Measurements from ENCODE around the gene PPM1H. TPM values are rescaled to one million over a fixed set of nuclear protein-coding genes. Genes with fewer than 3 reads are reported as not detected.

The PPM1H gene
- total and polyA plus RNA-seq, 2 donors (not counting 1 experiment from before 2014, with no cell fraction given) = 0.01 TPM; not detected in 1

DNA sequence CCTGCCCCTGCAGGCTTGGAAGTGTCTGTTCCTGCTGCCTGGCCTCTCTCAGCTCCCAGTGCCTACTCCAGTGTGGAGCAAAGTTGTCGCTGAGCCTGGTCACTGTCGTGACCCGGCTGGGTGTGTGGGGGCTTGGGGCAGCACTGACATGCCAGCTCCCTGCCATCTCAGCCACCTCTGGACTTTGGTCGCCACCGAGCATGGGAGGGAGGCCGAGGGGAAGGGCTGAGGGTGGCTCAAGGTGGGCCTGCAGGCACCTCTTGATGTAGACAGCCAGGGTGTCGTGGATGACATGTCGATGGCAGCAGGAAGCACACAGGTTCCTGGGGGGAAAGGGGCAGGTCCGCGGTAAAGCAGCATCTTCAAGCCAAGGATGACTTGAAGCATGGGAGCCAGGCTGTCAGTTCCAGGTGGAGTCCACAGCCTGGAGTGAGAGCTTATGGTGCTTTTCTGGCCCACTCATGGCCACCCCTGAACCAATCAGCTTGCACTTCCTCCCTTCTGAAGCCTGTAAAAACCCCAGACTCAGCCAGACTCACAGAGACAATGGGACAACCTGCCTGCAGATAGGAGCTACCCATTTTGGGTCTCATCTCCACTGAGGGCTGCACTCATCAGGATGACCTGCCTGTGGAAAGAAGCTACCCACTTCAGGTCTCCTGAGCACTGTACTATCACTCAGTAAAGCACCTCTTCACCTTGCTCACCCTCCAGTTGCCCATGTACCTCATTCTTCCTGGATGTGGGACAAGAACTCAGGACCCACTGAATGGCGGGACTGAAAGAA lies 258.2 kb downstream of the PPM1H start:
- Histone ChIP-seq H3K4me1 (ENCODE audit: control insufficient read depth in 2 of 2, insufficient read depth in 2 of 2, low read length in 2 of 2) (no peaks in the 10 kb centered on the region), H3K27me3 (replicated peaks in 1 of 4; ENCODE audit: control extremely low read depth in 1 of 4, control insufficient read depth in 3 of 4, insufficient read depth in 4 of 4, low read length in 3 of 4) (peaks cover 0 to 3% (median 0%) of the 10 kb centered on the region in 4 experiments), H3K27ac (ENCODE audit: low read length in 2 of 2) (no peak overlapping the region), H3K4me3 (ENCODE audit: control extremely low read depth in 1 of 5, extremely low read depth in 1 of 5, insufficient read depth in 1 of 5, low read depth in 2 of 5, low read length in 4 of 5) (no peak overlapping the region), H4K20me1 (ENCODE audit: control insufficient read depth, insufficient read depth, low read length, poor library complexity, severe bottlenecking) (no peaks in the 10 kb centered on the region), H3K4me2 (replicated peaks; ENCODE audit: low read depth, low read length, poor library complexity, severe bottlenecking) (no peak overlapping the region), H2AFZ (ENCODE audit: insufficient read depth, low read depth, low read length, poor library complexity, severe bottlenecking) (no peak overlapping the region), H3K79me2 (ENCODE audit: control insufficient read depth, insufficient read depth, low read length) (no peaks in the 10 kb centered on the region), H3K9ac (ENCODE audit: low read length) (no peak overlapping the region), H3K9me3 (ENCODE audit: control extremely low read depth in 1 of 3, control insufficient read depth in 2 of 3, insufficient read depth in 1 of 3, low read length in 2 of 3) (peaks cover 0 to 21% (median 5%) of the 10 kb centered on the region in 3 donors), H3K36me3 (replicated peaks in 1 of 2; ENCODE audit: control extremely low read depth in 1 of 2, control insufficient read depth in 1 of 2, extremely low read depth in 1 of 2, insufficient read depth in 2 of 2, low read length in 1 of 2) (no peaks in the 10 kb centered on the region)
- ChIA-PET POLR2A (no interaction called here), CTCF (no interaction called here)
- Mint-ChIP-seq H3K4me1 (peaks cover 3% of the 10 kb centered on the region), H3K4me3 (no peak overlapping the region), H3K27me3 (peaks cover 7% of the 10 kb centered on the region), H3K9me3 (ENCODE audit: insufficient read depth) (no peaks in the 10 kb centered on the region), H3K27ac (no peak overlapping the region)
- ATAC-seq (ENCODE audit: low read depth) = no peak
- no peak for DNase-seq
- intact Hi-C loops (cut with micrococcal nuclease) = no loop called here
- TF ChIP-seq EZH2 (IDR thresholded peaks at IDR 0.05; ENCODE audit: borderline replicate concordance, insufficient read depth, low read depth, low read length, poor library complexity, severe bottlenecking) = no peak
- TF ChIP-seq, protein P1, sequence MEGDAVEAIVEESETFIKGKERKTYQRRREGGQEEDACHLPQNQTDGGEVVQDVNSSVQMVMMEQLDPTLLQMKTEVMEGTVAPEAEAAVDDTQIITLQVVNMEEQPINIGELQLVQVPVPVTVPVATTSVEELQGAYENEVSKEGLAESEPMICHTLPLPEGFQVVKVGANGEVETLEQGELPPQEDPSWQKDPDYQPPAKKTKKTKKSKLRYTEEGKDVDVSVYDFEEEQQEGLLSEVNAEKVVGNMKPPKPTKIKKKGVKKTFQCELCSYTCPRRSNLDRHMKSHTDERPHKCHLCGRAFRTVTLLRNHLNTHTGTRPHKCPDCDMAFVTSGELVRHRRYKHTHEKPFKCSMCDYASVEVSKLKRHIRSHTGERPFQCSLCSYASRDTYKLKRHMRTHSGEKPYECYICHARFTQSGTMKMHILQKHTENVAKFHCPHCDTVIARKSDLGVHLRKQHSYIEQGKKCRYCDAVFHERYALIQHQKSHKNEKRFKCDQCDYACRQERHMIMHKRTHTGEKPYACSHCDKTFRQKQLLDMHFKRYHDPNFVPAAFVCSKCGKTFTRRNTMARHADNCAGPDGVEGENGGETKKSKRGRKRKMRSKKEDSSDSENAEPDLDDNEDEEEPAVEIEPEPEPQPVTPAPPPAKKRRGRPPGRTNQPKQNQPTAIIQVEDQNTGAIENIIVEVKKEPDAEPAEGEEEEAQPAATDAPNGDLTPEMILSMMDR (IDR thresholded peaks at IDR 0.05) = no peak
- 92% methylated on average over 10 of the region's 11 CpGs for WGBS (ENCODE audit: insufficient coverage)

All from B cell (primary cell).